ENCODE data around the gene LRRC49. TPM values are rescaled to one million over a fixed set of nuclear protein-coding genes. Genes with fewer than 3 reads are reported as not detected.
A peak's percentile ranks its signal among the peaks of the same experiment; 100 is the strongest.

LRRC49 gene
- total RNA-seq, 1 donor from 2014 or later = 23.1 TPM

GRCh38 chr15:71079208-71080044 is 186.8 kb downstream of the LRRC49 start:
- no peaks in the 10 kb centered on the region for H3K36me3 ChIP-seq
- H3K27me3 ChIP-seq = no peaks in the 10 kb centered on the region
- DNase-seq (ENCODE audit: low spot score in 2 of 2) = peak in 1 of 2 donors; percentile 90
- TF ChIP-seq CTCF (IDR thresholded peaks at IDR 0.05) = no peak
- no peaks in the 10 kb centered on the region for H3K9me3 ChIP-seq
- peaks cover 5 to 44% of the 10 kb centered on the region in 2 donors for H3K4me1 ChIP-seq
- H3K27ac ChIP-seq = peak overlapping the region; percentile 93 to 95
- intact Hi-C loops (cut with DNase I) = loop anchor here (5.0 kb wide), 2 partner anchors 203 to 248 kb away; no protein-coding TSS in a partner anchor
- H3K4me3 ChIP-seq = no peak overlapping the region

- DNase-seq (ENCODE audit: low spot score in 2 of 2) = no peak
- H3K27ac ChIP-seq = peak overlapping the region; percentile 93 to 95
- H3K4me1 ChIP-seq = peaks cover 5 to 44% of the 10 kb centered on the region in 2 donors
- no peaks in the 10 kb centered on the region for H3K9me3 ChIP-seq
- H3K36me3 ChIP-seq = no peaks in the 10 kb centered on the region
- no peaks in the 10 kb centered on the region for H3K27me3 ChIP-seq
- no peak for TF ChIP-seq CTCF (IDR thresholded peaks at IDR 0.05)
- H3K4me3 ChIP-seq = no peak overlapping the region
- intact Hi-C loops (cut with DNase I) = loop anchor here (5.0 kb wide), 2 partner anchors 202 to 247 kb away; no protein-coding TSS in a partner anchor
Observed at GRCh38 chr15:71080166-71080565, 187.5 kb downstream of the LRRC49 start.

GRCh38 chr15:71080705-71081104 is 188.1 kb downstream of the LRRC49 start:
- H3K4me3 ChIP-seq = no peak overlapping the region
- DNase-seq (ENCODE audit: low spot score in 2 of 2) = peak in 1 of 2 donors; percentile 78
- intact Hi-C loops (cut with DNase I) = loop anchor here (5.0 kb wide), 2 partner anchors 202 to 247 kb away; no protein-coding TSS in a partner anchor

GRCh38 chr15:71082803-71083202 is 190.2 kb downstream of the LRRC49 start:
- no peaks in the 10 kb centered on the region for H3K36me3 ChIP-seq
- no peak for TF ChIP-seq CTCF (IDR thresholded peaks at IDR 0.05)
- intact Hi-C loops (cut with DNase I) = loop anchor here (2.0 to 5.0 kb wide), 3 partner anchors 32 to 244 kb away; partner anchors contain the start of gene THSD4
- peaks cover 5 to 44% of the 10 kb centered on the region in 2 donors for H3K4me1 ChIP-seq
- no peaks in the 10 kb centered on the region for H3K27me3 ChIP-seq
- no peaks in the 10 kb centered on the region for H3K9me3 ChIP-seq
- DNase-seq (ENCODE audit: low spot score in 2 of 2) = peak in 1 of 2 donors; percentile 81
- peak overlapping the region in 1 of 2 donors; percentile 39 for H3K4me3 ChIP-seq
- H3K27ac ChIP-seq = peak overlapping the region; percentile 93 to 95

More at GRCh38 chr15:71080705-71081104, 188.1 kb downstream of the LRRC49 start:
- H3K9me3 ChIP-seq = no peaks in the 10 kb centered on the region
- H3K27ac ChIP-seq = peak overlapping the region; percentile 93 to 95
- H3K4me1 ChIP-seq = peaks cover 5 to 44% of the 10 kb centered on the region in 2 donors
- no peak for TF ChIP-seq CTCF (IDR thresholded peaks at IDR 0.05)
- no peaks in the 10 kb centered on the region for H3K27me3 ChIP-seq
- no peaks in the 10 kb centered on the region for H3K36me3 ChIP-seq

- Histone ChIP-seq H3K36me3 (no peaks in the 10 kb centered on the region), H3K27ac (peak overlapping the region; percentile 93 to 95), H3K9me3 (no peaks in the 10 kb centered on the region), H3K27me3 (no peaks in the 10 kb centered on the region), H3K4me3 (peak overlapping the region in 1 of 2 donors; percentile 39), H3K4me1 (peaks cover 5 to 44% of the 10 kb centered on the region in 2 donors)
- peak; percentile 33 to 95 for DNase-seq (ENCODE audit: low spot score in 2 of 2)
- intact Hi-C loops (cut with DNase I) = loop anchor here (2.0 to 5.0 kb wide), 3 partner anchors 31 to 244 kb away; partner anchors contain the start of gene THSD4
- no peak for TF ChIP-seq CTCF (IDR thresholded peaks at IDR 0.05)
Observed at GRCh38 chr15:71083349-71083748, 190.7 kb downstream of the LRRC49 start.

Data from ascending aorta (tissue), 2 donors.